ENCODE data around the gene ADCK2. TPM values are rescaled to one million over a fixed set of nuclear protein-coding genes. Genes with fewer than 3 reads are reported as not detected.

Gene ADCK2
- total and polyA plus RNA-seq, 12 donors = 6.8 to 33.9 (median 12.8) TPM

- H3K4me3 ChIP-seq = peak overlapping the region in 3 of 4 donors; percentile 68 to 79 (median 73)
- H3K36me3 ChIP-seq (replicated peaks in 1 of 2) = no peaks in the 10 kb centered on the region
- peak overlapping the region; percentile 75 to 96 (median 89) for H3K27ac ChIP-seq
- TF ChIP-seq, protein P1, sequence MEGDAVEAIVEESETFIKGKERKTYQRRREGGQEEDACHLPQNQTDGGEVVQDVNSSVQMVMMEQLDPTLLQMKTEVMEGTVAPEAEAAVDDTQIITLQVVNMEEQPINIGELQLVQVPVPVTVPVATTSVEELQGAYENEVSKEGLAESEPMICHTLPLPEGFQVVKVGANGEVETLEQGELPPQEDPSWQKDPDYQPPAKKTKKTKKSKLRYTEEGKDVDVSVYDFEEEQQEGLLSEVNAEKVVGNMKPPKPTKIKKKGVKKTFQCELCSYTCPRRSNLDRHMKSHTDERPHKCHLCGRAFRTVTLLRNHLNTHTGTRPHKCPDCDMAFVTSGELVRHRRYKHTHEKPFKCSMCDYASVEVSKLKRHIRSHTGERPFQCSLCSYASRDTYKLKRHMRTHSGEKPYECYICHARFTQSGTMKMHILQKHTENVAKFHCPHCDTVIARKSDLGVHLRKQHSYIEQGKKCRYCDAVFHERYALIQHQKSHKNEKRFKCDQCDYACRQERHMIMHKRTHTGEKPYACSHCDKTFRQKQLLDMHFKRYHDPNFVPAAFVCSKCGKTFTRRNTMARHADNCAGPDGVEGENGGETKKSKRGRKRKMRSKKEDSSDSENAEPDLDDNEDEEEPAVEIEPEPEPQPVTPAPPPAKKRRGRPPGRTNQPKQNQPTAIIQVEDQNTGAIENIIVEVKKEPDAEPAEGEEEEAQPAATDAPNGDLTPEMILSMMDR (IDR thresholded peaks at IDR 0.05) = no peak
- no peak for TF ChIP-seq POLR2A (IDR thresholded peaks at IDR 0.05)
- no peaks in the 10 kb centered on the region for H3K27me3 ChIP-seq
- H3K9me3 ChIP-seq (replicated peaks in 1 of 3) = no peaks in the 10 kb centered on the region
- peaks cover 19 to 28% of the 10 kb centered on the region in 2 donors for H3K4me1 ChIP-seq (replicated peaks in 1 of 2)
- intact Hi-C loops (cut with DNase I) = no loop called here
- peak; percentile 96 to 98 (median 97) for DNase-seq
- 15 to 24% (median 17%) methylated on average over 16 to 23 of the region's 23 CpGs for whole genome bisulfite sequencing, 4 donors
These were observed 23.4 kb downstream of the ADCK2 start for GRCh38 chr7:140696024-140696679.

DNA sequence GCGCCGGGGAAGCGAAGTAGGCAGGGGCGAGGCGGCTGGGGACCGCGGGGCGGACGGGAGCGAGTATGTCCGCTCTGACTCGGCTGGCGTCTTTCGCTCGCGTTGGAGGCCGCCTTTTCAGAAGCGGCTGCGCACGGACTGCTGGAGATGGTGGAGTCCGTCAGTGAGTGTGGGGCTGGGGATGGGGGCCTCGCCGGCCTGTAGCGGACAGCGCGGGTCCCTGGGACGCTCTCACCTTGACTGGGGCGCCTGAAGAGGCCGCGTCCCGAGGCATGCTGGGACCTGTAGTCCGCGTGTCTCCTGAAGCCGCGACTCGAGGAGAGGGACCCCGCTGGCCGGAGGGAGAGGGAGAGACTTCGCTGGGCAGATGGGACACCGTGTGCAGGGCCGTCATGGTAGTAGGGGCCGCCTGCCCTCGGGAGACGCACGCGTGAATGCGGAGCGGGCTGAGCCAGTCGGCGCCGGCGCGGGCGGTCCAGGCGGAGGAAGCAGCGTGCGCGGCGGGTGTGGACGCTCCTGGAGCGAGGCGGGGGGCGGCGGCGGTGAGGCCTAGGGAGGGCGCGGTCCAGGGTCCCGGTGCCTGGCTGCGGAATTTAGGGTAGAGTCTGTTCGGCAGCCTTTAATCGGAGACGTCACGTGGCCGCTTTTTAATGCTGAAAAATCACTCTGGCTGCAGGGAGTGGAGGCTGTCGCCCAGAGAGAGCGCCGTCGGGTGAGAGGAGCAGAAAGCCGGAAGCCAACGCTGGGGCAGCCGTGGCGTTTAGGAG lies 24.1 kb downstream of the ADCK2 start, which contains the start of gene NDUFB2:
Gene NDUFB2, plus strand, starts transcription at position 29 of the 767 bp plus-strand sequence. Its CDS starts 37 bp downstream, at position 66.
- H3K4me1 ChIP-seq (replicated peaks in 1 of 2) = peaks cover 19 to 28% of the 10 kb centered on the region in 2 donors
- 0% methylated on average over 4 to 82 of the region's 82 CpGs for WGBS, 4 donors
- no peaks in the 10 kb centered on the region for H3K36me3 ChIP-seq (replicated peaks in 1 of 2)
- peak within 1 kb of the TSS; percentile 68 to 79 (median 76) for H3K4me3 ChIP-seq
- no peaks in the 10 kb centered on the region for H3K27me3 ChIP-seq
- peak; percentile 72 to 86 (median 80) for DNase-seq
- peak; percentile 83 to 89 for TF ChIP-seq POLR2A (IDR thresholded peaks at IDR 0.05)
- TF ChIP-seq, protein P1 (IDR thresholded peaks at IDR 0.05) = peak in 1 of 6 experiments; percentile 29
- peak within 1 kb of the TSS; percentile 75 to 96 (median 89) for H3K27ac ChIP-seq
- no peaks in the 10 kb centered on the region for H3K9me3 ChIP-seq (replicated peaks in 1 of 3)
- intact Hi-C loops (cut with DNase I) = no loop called here

- no peaks in the 10 kb centered on the region for H3K27me3 ChIP-seq
- H3K9me3 ChIP-seq (replicated peaks in 1 of 3) = no peaks in the 10 kb centered on the region
- H3K4me3 ChIP-seq = peak overlapping the region; percentile 68 to 79 (median 76)
- no peaks in the 10 kb centered on the region for H3K36me3 ChIP-seq (replicated peaks in 1 of 2)
- peak overlapping the region in 4 of 5 donors; percentile 85 to 96 (median 92) for H3K27ac ChIP-seq
- intact Hi-C loops (cut with DNase I) = no loop called here
- DNase-seq = no peak
- no peak for TF ChIP-seq POLR2A (IDR thresholded peaks at IDR 0.05)
- TF ChIP-seq, protein P1 (IDR thresholded peaks at IDR 0.05) = no peak
- 27 to 33% (median 28%) methylated on average over 20 to 24 of the region's 24 CpGs for WGBS, 4 donors
- peaks cover 19 to 28% of the 10 kb centered on the region in 2 donors for H3K4me1 ChIP-seq (replicated peaks in 1 of 2)
These were observed 24.9 kb downstream of the ADCK2 start for GRCh38 chr7:140697447-140698143.

GRCh38 chr7:140698477-140698876 lies 25.7 kb downstream of the ADCK2 start:
- peak in 1 of 7 donors; percentile 36 for DNase-seq
- WGBS, 4 donors = 76 to 83% (median 80%) methylated on average over 8 of the region's 8 CpGs
- no peak for TF ChIP-seq POLR2A (IDR thresholded peaks at IDR 0.05)
- TF ChIP-seq, protein P1 (IDR thresholded peaks at IDR 0.05) = no peak
- Histone ChIP-seq H3K9me3 (replicated peaks in 1 of 3) (no peaks in the 10 kb centered on the region), H3K27ac (no peak overlapping the region), H3K27me3 (no peaks in the 10 kb centered on the region), H3K4me1 (replicated peaks in 1 of 2) (peaks cover 19 to 28% of the 10 kb centered on the region in 2 donors), H3K4me3 (no peak overlapping the region), H3K36me3 (replicated peaks in 1 of 2) (no peaks in the 10 kb centered on the region)
- intact Hi-C loops (cut with DNase I) = no loop called here
